ENCODE measurements around the gene DCDC2. TPM values are rescaled to one million over a fixed set of nuclear protein-coding genes. Genes with fewer than 3 reads are reported as not detected.
A peak's percentile ranks its signal among the peaks of the same experiment; 100 is the strongest.
"Not testable (repeated sequence)": the region's sequence is repeated elsewhere in the genome, so short reads cannot be mapped to it uniquely, and the experiment has no call there.

Gene DCDC2
- total RNA-seq, 1 donor from 2014 or later: 5.5 TPM

- H3K9me3 Mint-ChIP-seq: peaks cover under 1% of the 10 kb centered on the region
- H3K27me3 Mint-ChIP-seq: no peaks in the 10 kb centered on the region
- H3K27ac Mint-ChIP-seq: no peak overlapping the region
- TF ChIP-seq CTCF (conservative IDR thresholded peaks at IDR 0.05): no peak
- no peaks in the 10 kb centered on the region for H3K36me3 Mint-ChIP-seq
- H3K4me1 Mint-ChIP-seq (ENCODE audit: unreplicated experiment): peaks cover 6% of the 10 kb centered on the region
- DNase-seq (ENCODE audit: extremely low spot score, unreplicated experiment): no peak
- no peak overlapping the region for H3K4me3 Mint-ChIP-seq
These were observed 33.3 kb upstream of the DCDC2 start for GRCh38 chr6:24391208-24391607.

GRCh38 chr6:24387818-24388217, 30.0 kb upstream of the DCDC2 start:
- H3K27me3 Mint-ChIP-seq: no peaks in the 10 kb centered on the region
- H3K27ac Mint-ChIP-seq: no peak overlapping the region
- no peak overlapping the region for H3K4me3 Mint-ChIP-seq
- no peak for DNase-seq (ENCODE audit: extremely low spot score, unreplicated experiment)
- H3K36me3 Mint-ChIP-seq: no peaks in the 10 kb centered on the region
- no peaks in the 10 kb centered on the region for H3K9me3 Mint-ChIP-seq
- H3K4me1 Mint-ChIP-seq (ENCODE audit: unreplicated experiment): peaks cover 9% of the 10 kb centered on the region
- no peak for TF ChIP-seq CTCF (conservative IDR thresholded peaks at IDR 0.05)

- Mint-ChIP-seq H3K27me3 (no peaks in the 10 kb centered on the region), H3K36me3 (no peaks in the 10 kb centered on the region), H3K4me3 (no peak overlapping the region), H3K9me3 (no peaks in the 10 kb centered on the region), H3K27ac (no peak overlapping the region), H3K4me1 (ENCODE audit: unreplicated experiment) (peaks cover 9% of the 10 kb centered on the region)
- TF ChIP-seq CTCF (conservative IDR thresholded peaks at IDR 0.05): no peak
- DNase-seq (ENCODE audit: extremely low spot score, unreplicated experiment): no peak
These were observed 27.8 kb upstream of the DCDC2 start for GRCh38 chr6:24385536-24386269.

GRCh38 chr6:24384369-24385130, 26.7 kb upstream of the DCDC2 start:
- not testable (repeated sequence) for H3K4me1 Mint-ChIP-seq (ENCODE audit: unreplicated experiment); DNase-seq (ENCODE audit: extremely low spot score, unreplicated experiment); H3K36me3 Mint-ChIP-seq; H3K27ac Mint-ChIP-seq; H3K4me3 Mint-ChIP-seq; H3K9me3 Mint-ChIP-seq; H3K27me3 Mint-ChIP-seq

- not testable (repeated sequence) for H3K9me3 Mint-ChIP-seq; H3K36me3 Mint-ChIP-seq; DNase-seq (ENCODE audit: extremely low spot score, unreplicated experiment); H3K4me3 Mint-ChIP-seq; H3K4me1 Mint-ChIP-seq (ENCODE audit: unreplicated experiment); H3K27me3 Mint-ChIP-seq
- H3K27ac Mint-ChIP-seq: peak overlapping the region; percentile 2
These were observed 25.1 kb upstream of the DCDC2 start for GRCh38 chr6:24382891-24383494.

- Mint-ChIP-seq H3K27ac (no peak overlapping the region), H3K9me3 (no peaks in the 10 kb centered on the region), H3K27me3 (no peaks in the 10 kb centered on the region), H3K4me1 (ENCODE audit: unreplicated experiment) (peaks cover 4% of the 10 kb centered on the region), H3K4me3 (no peak overlapping the region), H3K36me3 (no peaks in the 10 kb centered on the region)
- no peak for TF ChIP-seq CTCF (conservative IDR thresholded peaks at IDR 0.05)
- DNase-seq (ENCODE audit: extremely low spot score, unreplicated experiment): no peak
These were observed 24.3 kb upstream of the DCDC2 start for GRCh38 chr6:24382220-24382540.
